Activated CD8-positive, alpha-beta memory T cell treated with anti-CD3 and anti-CD28 coated beads, Interleukin-2, amount 50 U/mL, for 1 hour (primary cell): ENCODE measurements around the gene SYNPO2.

Experiments
- DNase-seq: peaks from one replicate; pipeline ENCODE4 v3.0.0-alpha.2; 2020; ENCODE audit errors: extremely low read depth

The SYNPO2 gene

DNA sequence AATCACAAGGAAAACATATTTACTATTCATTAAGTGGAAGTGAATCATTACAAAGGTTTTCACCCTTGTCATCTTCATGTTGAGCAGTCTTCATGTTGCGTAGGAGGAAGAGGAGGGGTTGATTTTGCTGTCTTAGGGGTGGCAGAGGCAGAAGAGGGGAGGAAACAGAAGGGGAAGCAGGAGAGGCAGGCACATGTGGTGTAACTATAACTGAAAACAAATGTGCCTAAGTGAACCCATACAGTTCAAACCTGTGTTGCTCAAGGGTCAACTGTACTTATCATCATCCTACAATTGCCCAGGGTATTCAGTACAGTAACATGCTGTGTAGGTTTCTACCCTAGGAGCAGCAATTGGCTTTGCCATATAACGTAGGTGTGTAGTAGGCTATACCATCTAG is 47.2 kb downstream of the SYNPO2 start:
- DNase-seq = no peak

DNA sequence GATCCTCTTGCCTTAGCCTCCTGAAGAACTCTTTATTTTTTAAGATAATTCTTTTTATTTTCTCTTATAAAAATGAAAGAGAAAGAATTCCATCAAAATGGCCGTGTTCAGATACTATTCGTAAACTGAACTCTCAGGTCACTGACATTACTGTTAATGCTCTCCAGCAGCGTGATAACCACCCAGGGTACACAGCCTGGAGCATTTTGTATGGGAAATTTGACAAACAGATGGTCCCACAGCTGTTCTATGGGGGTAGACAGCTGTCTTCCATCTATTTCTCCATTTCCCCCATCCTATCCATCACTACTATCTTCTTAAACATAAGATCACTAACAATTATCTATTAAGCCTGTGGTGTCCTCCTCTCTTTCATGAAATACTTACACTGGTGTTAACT is 47.8 kb downstream of the SYNPO2 start:
- DNase-seq = no peak

DNA sequence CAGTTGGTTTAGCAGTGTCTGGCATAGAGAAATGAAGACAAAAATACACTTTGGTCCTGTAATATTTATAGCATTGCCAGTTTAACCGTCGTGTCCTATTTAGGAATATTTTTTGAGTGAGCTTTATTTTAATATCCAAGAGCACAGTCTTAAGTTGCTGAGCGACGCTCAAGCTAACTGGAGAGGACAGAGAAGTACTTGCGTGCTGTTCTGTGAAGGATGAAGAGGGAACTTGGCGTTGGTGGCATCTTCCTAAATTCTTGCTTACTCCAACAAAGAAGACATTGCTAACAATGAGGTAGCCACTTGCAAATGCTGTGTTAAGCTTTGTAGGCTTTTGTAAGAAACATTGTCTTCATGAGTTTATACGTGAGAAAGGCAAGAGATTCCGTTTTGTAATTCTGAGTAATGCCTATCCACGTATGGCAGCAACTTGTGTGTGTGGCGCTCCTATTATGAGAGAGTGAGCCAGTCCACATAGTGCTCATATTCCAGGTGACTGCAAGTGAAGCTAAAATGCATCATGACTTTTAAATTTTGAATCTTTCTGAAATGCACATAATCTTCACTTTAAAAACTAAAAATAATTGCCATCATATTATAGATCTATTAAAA is 50.6 kb downstream of the SYNPO2 start:
- no peak for DNase-seq

DNA sequence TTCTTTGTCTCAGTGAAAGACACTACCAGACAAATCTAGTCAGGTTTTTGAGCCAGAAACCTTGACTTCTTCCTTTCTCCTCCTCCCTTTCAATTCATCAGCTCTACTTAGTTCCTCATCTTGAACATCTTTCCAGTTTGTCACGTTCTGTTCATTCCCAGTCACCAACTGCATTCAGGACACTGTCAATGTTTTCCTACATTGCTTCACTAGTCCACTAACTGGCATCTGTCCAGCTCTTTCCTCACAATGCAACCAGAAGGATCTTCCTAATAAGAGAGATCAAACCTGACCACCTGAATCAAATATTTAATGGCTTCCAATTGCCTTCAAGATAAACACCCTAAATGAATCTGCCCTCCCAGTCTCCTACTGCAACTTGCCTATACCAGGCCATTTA is 52.5 kb downstream of the SYNPO2 start:
- no peak for DNase-seq

DNA sequence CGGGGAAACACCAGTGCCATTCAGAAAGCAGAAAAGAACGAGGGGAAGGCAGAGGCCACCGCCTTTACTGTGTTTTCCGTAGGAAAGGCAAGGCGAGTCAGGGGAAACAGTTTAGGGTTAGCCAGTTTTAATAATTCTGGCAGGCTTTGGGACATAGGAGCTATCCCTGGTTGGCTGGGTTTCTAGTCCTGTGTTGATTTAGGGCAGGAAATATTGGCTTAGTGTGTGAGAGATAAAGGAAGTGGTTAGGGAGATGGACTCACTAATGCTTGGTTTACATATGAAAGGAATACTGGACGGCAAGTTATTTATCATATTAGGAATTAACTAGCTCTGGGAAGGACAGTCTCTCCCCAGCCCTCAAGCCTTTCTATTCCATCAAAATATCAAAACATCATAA is 53.1 kb downstream of the SYNPO2 start:
- no peak for DNase-seq

DNA sequence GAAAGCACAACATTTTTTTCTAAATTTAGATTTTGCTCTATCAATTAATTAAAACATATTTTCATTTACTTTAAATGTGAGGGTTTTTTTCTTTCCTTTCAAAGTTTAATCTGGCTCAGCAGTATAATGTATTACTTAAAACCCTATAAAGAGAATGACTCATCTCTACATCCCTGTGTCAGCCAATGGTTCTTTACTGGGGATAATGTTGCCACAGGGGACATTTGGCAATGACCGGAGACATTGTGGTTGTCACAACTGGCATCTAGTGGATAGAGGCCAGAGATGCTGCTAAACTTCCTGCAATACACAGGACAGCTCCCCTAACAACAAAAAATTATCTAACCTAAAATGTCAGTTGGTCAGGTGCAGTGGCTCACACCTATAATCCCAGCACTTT is 53.8 kb downstream of the SYNPO2 start:
- no peak for DNase-seq

DNA sequence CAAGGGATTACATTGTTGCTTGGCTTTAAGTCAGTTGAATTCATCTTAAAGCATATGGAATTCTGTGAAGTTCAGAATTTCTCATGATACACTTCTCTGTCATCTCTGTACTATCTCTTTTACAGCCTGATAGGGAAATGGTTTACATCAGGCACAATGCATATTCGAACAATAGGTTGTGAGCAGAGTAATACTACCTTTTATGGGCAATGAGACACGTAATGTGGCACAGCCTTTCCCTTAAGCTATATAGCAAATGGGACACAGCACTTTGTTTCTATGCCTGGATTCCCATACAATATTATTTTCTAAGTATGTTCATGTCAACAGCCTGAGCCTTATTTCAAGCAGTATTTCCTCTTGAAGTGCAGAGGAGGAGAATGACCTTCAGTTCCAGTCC is 58.4 kb downstream of the SYNPO2 start:
- DNase-seq = no peak

DNA sequence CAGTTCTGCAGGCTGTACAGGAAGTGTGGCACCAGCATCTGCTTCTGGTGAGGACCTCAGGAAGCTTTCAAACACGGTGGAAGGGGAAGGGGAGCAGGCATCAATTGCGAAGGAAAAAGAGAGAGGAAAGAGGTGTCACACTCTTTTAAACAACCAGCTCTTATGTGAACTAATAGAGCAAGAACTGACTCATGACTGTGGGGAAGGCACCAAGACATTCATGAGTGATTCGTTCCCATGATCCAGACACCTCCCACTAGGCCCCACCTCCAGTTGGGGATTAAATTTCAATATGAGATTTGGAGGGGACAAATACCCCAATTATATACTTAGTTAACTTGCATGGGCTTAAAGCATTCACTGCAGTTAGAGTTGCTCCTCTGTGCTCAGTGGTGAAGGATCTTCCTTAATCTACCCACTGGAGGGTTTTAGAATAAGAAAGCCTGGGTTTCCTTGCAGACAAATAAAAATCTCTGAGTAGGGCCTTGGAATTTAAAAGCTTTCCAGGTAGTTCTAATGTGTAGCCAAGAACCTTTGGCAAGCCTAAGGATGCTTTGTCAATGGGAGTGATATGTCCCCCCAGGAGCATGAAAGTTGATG is 60.0 kb downstream of the SYNPO2 start:
- no peak for DNase-seq

DNA sequence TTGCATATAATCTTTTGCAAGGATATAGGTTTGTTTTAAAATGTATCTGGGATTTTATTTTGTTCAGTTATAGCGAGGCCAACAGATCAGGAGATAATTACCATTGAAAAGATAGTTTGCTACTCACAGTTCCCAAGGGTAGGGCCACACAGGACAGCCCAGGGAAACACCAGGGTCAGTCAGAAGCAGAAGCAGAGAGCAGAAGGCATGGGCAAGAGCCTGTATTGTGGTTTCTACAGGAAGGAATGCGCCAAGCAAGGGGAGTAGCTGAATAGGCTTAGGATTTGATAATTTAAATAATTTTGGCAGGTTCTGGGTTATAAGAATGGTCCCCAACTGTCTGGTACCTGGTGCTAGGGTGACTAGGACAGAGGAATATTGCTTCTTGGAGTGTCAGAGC is 61.6 kb downstream of the SYNPO2 start:
- no peak for DNase-seq

DNA sequence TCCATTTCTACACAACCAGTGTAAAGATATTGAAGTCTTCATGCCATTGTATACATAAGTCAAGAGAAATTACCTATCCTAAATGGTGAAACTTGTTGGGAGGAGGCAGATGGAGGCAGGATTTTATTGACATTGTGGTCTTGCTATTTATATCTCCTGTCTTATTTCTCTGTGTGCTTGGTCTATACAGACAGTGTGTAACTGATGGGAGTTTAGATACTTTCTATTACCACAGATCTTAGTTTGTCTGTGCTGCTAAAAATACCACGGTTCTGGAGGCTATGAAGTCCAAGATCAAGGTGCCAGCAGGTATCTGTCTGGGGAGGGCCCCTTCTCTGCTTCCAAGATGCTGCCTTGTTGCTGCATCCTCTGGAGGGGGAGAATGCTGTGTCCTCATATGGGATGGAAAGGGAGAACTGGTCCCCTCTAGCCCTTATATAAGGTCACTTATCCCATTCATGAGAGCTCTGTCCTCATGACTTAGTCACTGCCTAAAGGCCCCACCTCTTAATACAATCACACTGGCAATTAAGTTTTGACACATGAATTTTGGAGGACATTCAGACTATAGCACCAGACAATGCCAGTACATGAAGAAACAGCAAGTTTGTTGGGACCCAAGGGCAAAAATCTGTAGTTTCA is 62.4 kb downstream of the SYNPO2 start:
- no peak for DNase-seq

DNA sequence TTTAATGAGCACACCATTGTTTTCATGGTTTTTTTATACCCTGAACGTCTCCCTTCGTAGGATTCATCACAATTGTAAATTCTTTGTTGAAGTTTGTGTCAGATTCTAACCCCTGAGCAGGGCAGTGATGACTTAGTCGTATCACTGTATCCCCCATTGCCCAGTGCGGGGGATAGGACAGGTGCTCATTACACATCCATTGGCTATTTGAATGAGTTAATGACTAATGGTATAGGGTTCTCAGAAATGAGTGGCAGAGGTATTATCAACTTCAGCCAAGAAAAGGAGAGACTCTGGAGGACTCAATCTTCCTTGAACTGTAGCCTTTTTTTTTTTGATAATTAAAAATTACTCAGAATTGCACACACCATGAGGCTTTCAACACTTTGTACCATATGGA is 64.6 kb downstream of the SYNPO2 start:
- DNase-seq = no peak

DNA sequence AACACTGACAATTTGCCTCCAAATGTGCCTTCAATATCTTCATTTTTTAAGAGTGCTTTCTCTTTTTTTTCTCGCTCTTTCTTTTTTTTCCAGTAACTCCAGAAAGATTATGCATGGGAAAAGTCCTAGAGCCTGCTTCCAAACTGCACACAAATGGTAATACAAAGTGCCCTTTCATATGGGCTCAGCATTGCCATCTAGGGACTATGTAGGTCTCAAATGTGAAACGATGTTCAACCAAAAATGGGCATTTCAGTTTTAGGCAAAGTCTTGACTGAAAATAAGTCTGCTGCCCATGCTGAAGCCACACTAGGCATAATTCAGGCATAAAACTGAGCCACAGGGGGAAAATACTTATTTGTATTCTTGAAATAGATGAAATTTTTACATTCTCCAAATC is 65.6 kb downstream of the SYNPO2 start:
- no peak for DNase-seq

DNA sequence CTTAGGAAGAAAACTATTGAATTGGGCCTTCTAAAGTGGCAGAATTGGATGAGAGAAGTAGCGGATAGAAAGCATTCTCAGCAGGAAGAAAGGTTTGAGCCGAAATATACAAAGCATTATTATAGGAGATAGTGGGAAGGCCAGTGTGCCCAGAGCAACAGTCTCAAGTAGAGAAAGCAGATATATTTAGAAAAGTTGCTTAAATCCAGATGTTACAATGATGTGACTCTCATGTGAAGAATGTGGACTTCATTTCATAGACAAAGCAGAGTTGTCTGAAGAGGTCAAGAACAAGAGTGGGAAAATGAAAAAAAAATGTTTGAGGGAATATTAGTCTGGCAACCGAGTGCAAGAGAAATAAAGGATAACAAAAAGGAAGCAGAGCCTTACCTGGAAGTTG is 66.9 kb downstream of the SYNPO2 start:
- DNase-seq = no peak

DNA sequence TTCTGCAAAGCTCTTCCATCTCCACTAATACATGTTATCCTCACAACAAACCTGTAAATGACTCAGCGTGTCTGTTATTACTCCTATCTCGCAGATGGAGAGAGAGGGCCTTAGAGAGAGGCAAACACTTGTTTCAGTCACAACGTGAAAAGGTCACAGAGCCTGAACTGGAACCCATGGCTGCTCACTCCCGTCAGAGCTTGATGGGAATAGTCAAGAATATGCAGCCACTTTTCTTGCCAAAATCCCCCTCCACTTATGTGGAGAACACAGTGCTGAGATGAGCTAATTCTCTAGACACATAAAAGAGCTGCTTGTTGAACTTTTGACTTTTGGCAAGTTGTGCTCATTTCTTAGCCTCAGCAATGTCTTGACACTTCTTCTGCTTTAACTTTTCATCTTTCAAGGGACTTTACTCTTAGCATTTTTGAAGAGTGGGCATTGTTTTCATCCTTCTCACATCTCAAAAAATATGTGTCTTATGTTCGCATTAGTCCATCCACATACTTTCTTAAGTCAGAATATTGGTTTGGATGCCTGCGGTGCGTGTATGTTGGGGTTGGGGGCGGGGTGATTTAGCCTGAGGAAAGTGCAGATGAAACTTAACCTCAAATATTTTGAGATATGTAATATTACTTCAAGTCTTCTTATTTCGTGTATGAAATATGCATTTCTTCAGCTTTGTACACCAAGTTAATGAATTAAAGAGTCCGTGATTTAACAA is 69.2 kb downstream of the SYNPO2 start:
- no peak for DNase-seq

DNA sequence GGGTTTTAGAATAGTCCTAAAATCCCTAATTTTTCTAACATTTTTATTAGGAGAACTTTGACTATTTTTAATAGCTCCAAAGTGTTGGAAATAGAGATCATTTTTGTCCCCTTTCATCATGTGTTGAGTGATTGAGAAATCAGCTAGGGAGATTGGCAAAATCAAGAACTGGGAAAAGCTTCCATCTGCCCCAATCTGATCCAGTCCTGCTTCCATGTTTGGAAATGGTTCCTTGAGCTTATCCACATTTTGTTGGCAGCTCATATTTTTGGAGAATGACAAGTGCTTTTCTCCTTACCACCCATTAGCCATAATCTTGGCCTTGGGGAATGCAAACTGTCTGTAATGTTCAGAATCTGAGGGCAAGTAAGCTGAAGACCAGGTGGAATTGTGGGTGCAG is 73.9 kb downstream of the SYNPO2 start:
- DNase-seq = no peak

DNA sequence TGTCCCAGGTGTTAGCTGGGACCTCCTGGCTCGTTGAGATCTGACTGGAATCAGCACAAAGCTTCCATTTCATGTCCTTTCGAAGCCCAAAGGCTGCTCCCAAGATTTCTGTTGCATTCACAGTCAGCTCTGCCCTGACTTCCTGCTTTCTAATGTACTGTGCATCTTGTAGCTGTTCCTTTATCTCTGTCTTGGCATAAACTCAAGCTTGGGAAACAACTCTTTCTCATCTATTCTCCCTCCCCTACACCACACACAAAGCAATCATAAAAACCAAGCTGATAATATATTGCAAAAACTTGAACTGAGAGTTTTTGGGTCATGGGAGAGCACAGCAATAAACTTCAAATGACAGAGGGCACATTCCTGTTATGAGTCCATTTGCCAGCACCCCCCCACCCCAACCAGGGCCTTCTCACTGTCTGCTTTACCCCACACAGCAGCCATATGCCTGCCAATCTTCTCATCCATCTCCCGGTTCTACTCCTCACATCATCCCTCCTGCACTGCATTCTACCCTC is 76.3 kb downstream of the SYNPO2 start:
- DNase-seq = no peak

DNA sequence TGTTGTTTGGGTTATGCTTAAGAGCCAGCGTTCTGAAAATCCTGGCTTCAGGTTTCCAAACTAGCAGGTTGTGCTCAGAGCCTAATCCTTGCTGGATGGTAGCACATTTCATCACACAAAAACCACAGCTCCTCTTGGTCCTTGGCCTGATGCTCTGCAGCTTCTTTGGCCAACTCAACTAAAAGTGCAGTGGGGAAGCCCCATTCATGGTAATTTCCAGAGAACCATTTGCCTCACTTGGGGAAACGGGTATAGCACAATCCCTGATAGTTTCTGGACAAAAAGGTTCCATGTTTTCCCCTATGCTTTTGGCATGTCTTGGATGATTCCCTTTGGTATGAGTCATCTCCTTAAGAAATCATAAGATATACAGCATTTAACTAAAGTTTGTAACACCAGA is 78.7 kb downstream of the SYNPO2 start:
- DNase-seq = no peak

DNA sequence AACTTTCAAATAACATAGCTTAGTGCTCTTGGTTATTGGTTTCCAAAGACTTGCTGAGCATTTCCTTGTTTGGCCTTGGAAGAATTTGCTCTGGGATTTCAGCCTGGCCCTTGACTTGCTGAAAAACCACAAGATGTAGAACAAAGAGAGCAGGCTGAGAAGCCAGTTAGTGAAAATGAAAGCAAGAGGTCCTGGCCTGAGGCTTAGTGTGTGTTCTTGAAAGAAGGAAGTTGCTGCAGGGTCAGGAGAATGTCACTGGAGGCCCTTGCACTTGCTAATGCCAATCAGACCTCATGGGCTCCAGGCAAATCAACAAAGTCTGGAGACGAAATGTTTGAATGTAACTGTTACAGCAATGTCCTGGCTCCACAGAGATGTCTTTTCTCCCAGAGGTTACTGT is 79.4 kb downstream of the SYNPO2 start:
- DNase-seq = no peak

DNA sequence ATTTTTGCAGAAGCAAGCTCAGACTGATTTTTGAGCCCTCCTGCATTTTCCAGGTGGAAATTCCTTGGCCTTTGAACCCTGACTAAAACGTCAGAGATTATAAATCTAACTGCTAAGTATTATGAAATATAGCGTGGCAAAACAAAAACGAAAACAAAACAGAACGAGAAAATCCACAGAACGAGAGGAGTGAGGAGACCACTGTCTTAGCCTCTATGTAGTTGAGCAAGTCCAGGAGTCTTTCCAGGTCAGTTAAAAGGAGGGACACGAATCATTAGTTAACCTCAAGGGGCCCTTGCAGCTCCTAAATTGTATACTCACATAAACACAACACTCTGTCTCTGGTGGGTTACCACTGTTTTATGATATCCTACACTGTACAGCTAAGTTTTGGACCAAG is 80.2 kb downstream of the SYNPO2 start:
- DNase-seq = no peak

DNA sequence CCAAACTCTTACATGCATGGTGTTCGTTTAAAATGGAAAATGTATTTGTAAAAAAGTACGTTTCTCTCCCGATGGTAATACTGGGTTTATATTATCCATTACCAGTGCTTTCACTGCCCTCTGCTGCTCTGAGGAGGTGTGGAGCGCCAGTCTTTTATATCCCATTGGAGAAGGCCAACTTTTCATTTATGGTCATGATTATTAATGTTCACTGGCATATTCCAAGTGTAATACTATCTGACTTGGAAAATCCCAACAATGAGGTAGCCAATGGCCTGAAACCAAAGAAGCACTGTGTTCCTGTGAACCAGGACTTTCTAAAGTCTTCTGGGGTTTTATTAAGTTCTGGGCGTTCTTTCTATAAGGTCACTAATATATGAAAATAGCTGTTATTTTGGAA is 80.7 kb downstream of the SYNPO2 start:
- DNase-seq = no peak

DNA sequence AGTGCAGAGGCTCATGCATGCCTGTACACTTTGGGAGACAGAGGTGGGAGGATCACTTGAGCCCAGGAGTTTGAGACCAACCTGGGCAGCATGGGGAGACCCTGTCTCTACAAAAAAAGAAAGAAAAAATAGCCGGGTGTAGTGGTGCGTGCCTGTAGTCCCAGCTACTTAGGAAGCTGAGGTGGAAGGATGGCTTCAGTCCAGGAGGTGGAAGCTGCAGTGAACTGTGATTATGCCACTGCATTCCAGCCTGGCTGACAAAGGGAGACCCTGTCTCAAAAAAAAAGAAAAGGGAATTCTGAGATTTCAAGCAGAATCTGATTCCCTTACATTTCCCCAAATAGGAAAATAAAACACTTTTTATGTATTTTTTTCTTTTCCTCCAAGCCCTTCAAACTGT is 83.5 kb downstream of the SYNPO2 start:
- DNase-seq = no peak

DNA sequence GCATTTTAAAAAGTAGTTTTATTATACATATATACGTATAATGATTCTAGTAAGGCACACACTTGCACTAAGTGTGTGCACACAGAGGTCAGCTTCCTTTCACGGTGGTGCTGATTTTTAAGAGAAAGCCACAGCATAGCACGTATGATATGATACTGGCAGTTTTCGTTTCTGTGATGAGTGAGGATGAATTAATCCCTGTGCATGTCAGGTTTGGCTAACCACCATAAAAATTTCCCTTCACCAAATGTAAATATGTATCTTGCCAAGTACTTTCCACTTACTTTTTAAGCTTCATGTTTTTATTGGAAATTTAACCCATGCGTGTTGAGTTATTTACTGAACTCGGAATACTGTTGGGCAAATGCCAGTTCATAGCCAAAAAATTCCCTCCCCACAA is 84.6 kb downstream of the SYNPO2 start:
- DNase-seq = no peak

DNA sequence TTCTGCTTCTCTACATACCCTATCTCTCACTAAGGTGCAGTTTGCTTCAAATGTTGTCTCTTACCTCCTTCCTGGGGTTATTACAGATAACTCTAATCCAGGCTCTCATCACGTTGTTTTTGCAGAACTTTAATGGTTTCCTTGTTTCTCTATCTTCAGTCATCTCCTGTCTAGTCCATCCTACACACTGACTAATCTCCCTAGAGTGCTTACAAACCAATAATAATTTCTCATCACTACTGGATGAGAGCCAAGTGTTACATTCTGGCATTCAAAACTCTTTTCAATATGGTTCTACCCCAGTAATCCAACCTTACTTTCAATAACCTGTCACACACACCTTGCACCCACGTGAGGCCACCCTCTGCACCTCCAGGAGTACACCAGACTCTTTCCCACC is 86.1 kb downstream of the SYNPO2 start:
- DNase-seq = no peak
